DND-41 (cell line): ENCODE data around the gene MYLK2.

Experiments
- ATAC-seq: fragments of 200-7000 bp; cut with Tn5 transposase; 3 replicates; pipeline ENCODE4 v1.9.1; 2021; ENCODE audit warnings: low read depth; ENCODE audit not compliant: insufficient read depth
- DNase-seq: peaks from one replicate; pipeline ENCODE4 v3.0.0-alpha.2; 2020
- H2AFZ ChIP-seq: 2 replicates; pipeline ENCODE4 v1.6.0; 2012; ENCODE audit warnings: low read depth, low read length
- H3K27ac ChIP-seq: 2 replicates; pipeline ENCODE4 v1.5.1; 2012; ENCODE audit warnings: low read length, inconsistent platforms
- H3K27me3 ChIP-seq: fragments of 200-600 bp; sonication (generic); 2 replicates; pipeline ENCODE4 v1.6.0; 2012; ENCODE audit warnings: low read length, mild to moderate bottlenecking, inconsistent platforms; ENCODE audit not compliant: insufficient read depth, poor library complexity
- H3K36me3 ChIP-seq: 2 replicates; pipeline ENCODE4 v1.5.1; 2012; ENCODE audit warnings: low read length, inconsistent platforms; ENCODE audit not compliant: insufficient read depth
- H3K4me1 ChIP-seq: 2 replicates; pipeline ENCODE4 v1.5.1; 2012; ENCODE audit warnings: mild to moderate bottlenecking, low read length; ENCODE audit not compliant: insufficient read depth
- H3K4me2 ChIP-seq: 2 replicates; pipeline ENCODE4 v1.6.0; 2012; ENCODE audit warnings: mild to moderate bottlenecking, moderate library complexity, low read length, inconsistent platforms; ENCODE audit not compliant: insufficient read depth
- H3K4me3 ChIP-seq, 2 experiments: fragments of 200-600 bp in 1 of 2; shearing (Covaris generic) in 1 of 2; 2 replicates each; pipeline ENCODE4 v1.5.1; 2012 to 2016; ENCODE audit warnings: inconsistent platforms in 2 of 2, low read length in 2 of 2, mild to moderate bottlenecking in 2 of 2, low read depth in 1 of 2, moderate library complexity in 1 of 2
- H3K79me2 ChIP-seq: 2 replicates; pipeline ENCODE4 v1.6.0; 2012; ENCODE audit warnings: low read length, inconsistent platforms; ENCODE audit not compliant: insufficient read depth
- H3K9ac ChIP-seq: 2 replicates; pipeline ENCODE4 v1.6.0; 2012; ENCODE audit warnings: low read depth, mild to moderate bottlenecking, inconsistent platforms, low read length, moderate library complexity
- H3K9me3 ChIP-seq: 2 replicates; pipeline ENCODE4 v1.5.1; 2012; ENCODE audit warnings: low read length, moderate library complexity, mild to moderate bottlenecking, inconsistent platforms; ENCODE audit not compliant: insufficient read depth, severe bottlenecking
- H4K20me1 ChIP-seq: 2 replicates; pipeline ENCODE4 v1.6.0; 2012; ENCODE audit warnings: low read length; ENCODE audit not compliant: insufficient read depth
- EZH2 ChIP-seq: IDR thresholded peaks from 3 replicates; pipeline ENCODE4 v1.6.1; 2012; ENCODE audit warnings: borderline replicate concordance, low read depth, mild to moderate bottlenecking, moderate library complexity, low read length, inconsistent platforms; ENCODE audit not compliant: severe bottlenecking
- TF ChIP-seq, protein P1 (sequence below): IDR thresholded peaks from 2 replicates; pipeline ENCODE4 v1.5.1; 2012; ENCODE audit warnings: borderline replicate concordance, low read length, moderate library complexity, mild to moderate bottlenecking; ENCODE audit not compliant: poor library complexity, severe bottlenecking; ENCODE audit errors: extremely low read depth

The MYLK2 gene

DNA sequence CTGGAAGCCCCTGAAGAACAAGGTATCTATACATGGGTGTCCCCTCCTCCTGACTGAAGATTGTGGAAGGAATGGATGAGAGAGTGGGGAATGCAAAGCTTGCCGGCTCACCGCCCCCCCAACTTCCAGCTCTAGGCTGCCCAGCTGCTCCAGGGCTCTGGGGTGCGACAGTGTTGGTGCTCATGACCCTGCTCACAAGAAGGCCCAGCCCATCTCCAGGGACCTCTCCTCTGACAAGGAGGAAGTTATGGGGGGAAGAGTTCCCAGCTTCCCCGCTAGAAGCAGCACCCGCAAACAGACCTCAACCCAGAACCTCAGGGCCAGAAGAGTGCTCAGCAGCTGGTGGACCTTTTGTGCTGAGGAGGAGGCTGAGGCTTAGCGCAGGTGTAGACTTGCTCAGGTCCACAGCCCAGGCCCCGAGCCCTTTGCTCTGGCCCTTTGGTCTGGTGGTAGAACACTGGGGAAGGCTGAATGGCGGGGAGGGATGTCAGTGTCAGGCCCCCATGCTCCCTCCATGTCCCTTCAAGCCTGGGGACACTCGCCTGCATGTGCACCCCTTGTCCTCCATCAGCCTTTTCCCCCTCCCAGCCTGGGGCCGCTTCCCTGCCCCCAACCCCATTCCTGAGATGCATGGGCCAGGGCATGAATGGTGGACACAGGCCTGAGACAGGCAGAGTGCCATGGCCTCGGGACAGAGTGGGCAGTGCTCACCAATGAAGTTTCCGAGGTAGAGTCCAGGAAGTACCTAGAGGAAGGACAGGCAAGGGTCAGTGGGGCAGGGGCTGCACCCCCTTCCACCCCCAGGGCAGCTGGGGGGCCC lies 49.9 kb downstream of the MYLK2 start:
- Histone ChIP-seq H3K4me1 (no peaks in the 10 kb centered on the region), H3K27me3 (no peaks in the 10 kb centered on the region), H3K4me2 (no peak overlapping the region), H4K20me1 (no peaks in the 10 kb centered on the region), H3K79me2 (no peaks in the 10 kb centered on the region), H3K4me3 (no peak overlapping the region), H3K9me3 (no peaks in the 10 kb centered on the region), H3K27ac (no peak overlapping the region), H3K36me3 (no peaks in the 10 kb centered on the region), H2AFZ (no peak overlapping the region), H3K9ac (no peak overlapping the region)
- no peak for DNase-seq
- ATAC-seq: no peak
- TF ChIP-seq, protein P1, sequence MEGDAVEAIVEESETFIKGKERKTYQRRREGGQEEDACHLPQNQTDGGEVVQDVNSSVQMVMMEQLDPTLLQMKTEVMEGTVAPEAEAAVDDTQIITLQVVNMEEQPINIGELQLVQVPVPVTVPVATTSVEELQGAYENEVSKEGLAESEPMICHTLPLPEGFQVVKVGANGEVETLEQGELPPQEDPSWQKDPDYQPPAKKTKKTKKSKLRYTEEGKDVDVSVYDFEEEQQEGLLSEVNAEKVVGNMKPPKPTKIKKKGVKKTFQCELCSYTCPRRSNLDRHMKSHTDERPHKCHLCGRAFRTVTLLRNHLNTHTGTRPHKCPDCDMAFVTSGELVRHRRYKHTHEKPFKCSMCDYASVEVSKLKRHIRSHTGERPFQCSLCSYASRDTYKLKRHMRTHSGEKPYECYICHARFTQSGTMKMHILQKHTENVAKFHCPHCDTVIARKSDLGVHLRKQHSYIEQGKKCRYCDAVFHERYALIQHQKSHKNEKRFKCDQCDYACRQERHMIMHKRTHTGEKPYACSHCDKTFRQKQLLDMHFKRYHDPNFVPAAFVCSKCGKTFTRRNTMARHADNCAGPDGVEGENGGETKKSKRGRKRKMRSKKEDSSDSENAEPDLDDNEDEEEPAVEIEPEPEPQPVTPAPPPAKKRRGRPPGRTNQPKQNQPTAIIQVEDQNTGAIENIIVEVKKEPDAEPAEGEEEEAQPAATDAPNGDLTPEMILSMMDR: no peak
- TF ChIP-seq EZH2: no peak

DNA sequence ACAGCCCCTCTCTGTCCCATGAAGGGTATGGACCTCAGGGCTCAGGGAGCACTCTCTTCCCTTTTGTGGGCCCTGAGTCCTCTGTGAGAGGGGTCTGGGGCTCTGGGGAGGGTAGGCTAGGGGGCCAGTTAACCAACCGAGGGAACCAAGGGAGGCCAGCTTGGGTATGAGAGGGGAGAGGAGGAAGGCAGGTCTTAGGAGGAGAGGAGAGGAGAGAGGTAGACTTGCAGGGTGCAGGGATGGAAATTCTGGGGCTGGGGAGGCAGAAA lies 50.5 kb downstream of the MYLK2 start:
- Histone ChIP-seq H3K9me3 (no peaks in the 10 kb centered on the region), H2AFZ (no peak overlapping the region), H3K4me2 (no peak overlapping the region), H3K4me1 (no peaks in the 10 kb centered on the region), H3K4me3 (no peak overlapping the region), H3K9ac (no peak overlapping the region), H3K79me2 (no peaks in the 10 kb centered on the region), H3K27me3 (no peaks in the 10 kb centered on the region), H3K36me3 (no peaks in the 10 kb centered on the region), H3K27ac (no peak overlapping the region), H4K20me1 (no peaks in the 10 kb centered on the region)
- TF ChIP-seq EZH2: no peak
- TF ChIP-seq, protein P1: no peak
- DNase-seq (no peak), ATAC-seq (no peak)

DNA sequence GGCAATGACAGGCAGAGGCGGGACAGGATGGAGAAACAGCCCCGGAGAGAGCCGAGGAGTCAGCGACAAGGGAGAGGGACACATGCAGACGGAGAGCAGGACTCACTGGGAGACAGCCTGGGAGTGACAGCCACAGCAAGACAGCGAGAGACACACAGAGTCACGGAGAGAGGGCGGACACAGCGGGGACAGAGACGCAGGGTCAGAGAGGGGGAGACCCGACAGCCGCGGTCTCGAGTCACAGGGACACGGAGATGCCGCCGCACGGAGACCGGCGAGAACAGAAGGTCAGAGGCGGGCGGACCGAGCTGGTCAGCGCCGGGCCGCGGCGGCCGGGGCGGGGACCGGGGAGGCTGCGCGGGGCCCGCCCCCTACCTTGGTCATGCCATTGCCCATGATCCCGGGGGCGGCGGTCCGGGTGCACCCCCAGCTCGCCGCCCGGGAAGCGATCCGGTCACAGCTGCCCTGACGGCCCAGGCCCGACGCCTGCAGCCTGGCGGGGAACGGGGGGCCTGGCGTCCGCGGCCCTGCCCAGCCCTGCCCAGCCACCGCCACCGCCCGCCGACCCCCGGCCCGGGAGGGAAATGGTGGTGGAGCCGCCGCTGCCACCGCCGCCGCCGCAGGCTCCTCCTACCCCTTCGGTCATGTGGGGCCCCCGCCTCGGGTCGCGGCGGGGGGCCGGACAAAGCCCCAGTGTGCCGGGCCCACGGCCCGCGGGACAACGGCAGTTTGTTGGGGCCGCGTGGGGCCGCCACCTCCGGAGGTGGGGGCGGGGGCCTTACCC lies 51.0 kb downstream of the MYLK2 start, which contains the start of the genes DUSP15 and TTLL9:
TSS of gene DUSP15 (minus strand) at position 586 of the 784 bp plus-strand sequence. CDS start at position 396, 190 bp downstream.
TSS of gene TTLL9 (plus strand) at position 693 of the 784 bp plus-strand sequence. CDS start 493 bp downstream, outside the sequence.
- Histone ChIP-seq H3K4me1 (no peaks in the 10 kb centered on the region), H2AFZ (no peak within 1 kb of the TSS), H3K27ac (no peak within 1 kb of the TSS), H3K4me2 (no peak within 1 kb of the TSS), H3K27me3 (no peaks in the 10 kb centered on the region), H3K9me3 (no peaks in the 10 kb centered on the region), H3K79me2 (no peaks in the 10 kb centered on the region), H3K36me3 (no peaks in the 10 kb centered on the region), H3K9ac (no peak within 1 kb of the TSS), H3K4me3 (no peak within 1 kb of the TSS), H4K20me1 (no peaks in the 10 kb centered on the region)
- no peak for DNase-seq
- no peak for ATAC-seq
- no peak for TF ChIP-seq EZH2
- TF ChIP-seq, protein P1: no peak
